Measurements from ENCODE around the gene CSPG4. TPM values are rescaled to one million over a fixed set of nuclear protein-coding genes. Genes with fewer than 3 reads are reported as not detected.

CSPG4 gene
- total and polyA plus RNA-seq, 9 of the 15 experiments (the other 6 are each of a cell fraction or from before 2014, with no cell fraction given) = under 0.01 to 0.07 (median 0.04) TPM; not detected in 5

DNA sequence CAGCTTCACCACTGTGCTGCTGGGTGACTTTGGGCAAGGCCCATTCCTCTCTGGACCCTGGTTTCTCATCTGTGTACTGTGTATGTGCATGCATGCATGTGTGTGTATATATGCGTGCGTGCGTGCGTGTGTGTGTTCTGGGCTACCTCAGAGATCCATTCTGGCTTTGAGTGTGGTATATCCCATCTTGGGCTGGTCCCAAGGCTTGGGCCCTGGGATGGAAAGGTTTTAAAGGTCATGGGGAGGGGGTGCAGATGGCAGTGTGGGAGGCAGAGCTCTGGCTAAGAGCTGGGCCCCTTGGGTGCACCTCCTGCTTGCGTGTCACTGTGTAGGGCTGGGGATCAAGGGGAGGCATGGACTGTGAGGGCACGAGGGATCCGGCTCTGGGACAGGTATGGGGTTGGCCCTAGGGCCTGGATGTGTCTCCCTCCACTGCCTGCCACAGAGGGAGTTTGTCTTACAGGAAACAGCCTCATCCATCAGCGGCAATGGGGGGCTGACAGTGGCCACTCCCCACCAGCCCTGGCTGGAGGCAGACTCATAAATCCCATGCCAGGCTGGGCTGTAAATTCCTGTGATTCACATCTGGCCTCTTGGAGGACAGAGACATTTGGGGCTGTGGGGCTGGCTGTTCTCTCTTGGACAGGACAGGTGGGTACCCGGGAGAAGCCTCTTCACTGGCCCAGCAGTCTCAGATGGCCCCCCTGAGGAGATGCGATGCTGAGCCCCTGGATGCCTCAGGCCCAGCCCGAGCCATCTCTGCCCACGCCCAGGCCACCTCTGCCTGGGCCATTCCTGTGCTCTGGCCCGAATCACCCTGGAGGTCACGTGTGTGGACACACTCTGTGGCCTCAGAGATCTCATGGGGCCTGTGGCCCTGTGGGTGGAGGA, 21.4 kb upstream of the CSPG4 start:
- H3K4me1 ChIP-seq (replicated peaks in 1 of 2; ENCODE audit: control insufficient read depth in 2 of 2, insufficient read depth in 2 of 2, low read length in 2 of 2) = peaks cover 4 to 36% of the 10 kb centered on the region in 2 experiments
- no peaks in the 10 kb centered on the region; the same call in 2 of the 3 replicates for H3K79me2 ChIP-seq (ENCODE audit: control insufficient read depth, insufficient read depth, low read length)
- no peak overlapping the region for H3K4me3 ChIP-seq
- intact Hi-C loops (cut with micrococcal nuclease) = no loop called here
- H3K4me2 ChIP-seq (ENCODE audit: insufficient read depth, low read length) = no peak overlapping the region
- H3K27me3 ChIP-seq (ENCODE audit: control insufficient read depth in 2 of 2, insufficient read depth in 2 of 2, low read length in 2 of 2) = no peaks in the 10 kb centered on the region
- H3K9ac ChIP-seq (ENCODE audit: insufficient read depth in 1 of 2, low read depth in 2 of 2, low read length in 2 of 2) = peak overlapping the region in 1 of 2 experiments; percentile 48; a peak in 2 of 4 replicates
- BruUV-seq (replicated peaks) = no TSS peak
- H3K9me3 ChIP-seq (replicated peaks; ENCODE audit: control insufficient read depth, insufficient read depth, low read depth, low read length) = no peaks in the 10 kb centered on the region
- no peak overlapping the region for H3K27ac ChIP-seq (ENCODE audit: extremely low read depth, low read depth, low read length)
- H2AFZ ChIP-seq (ENCODE audit: low read depth, low read length) = no peak overlapping the region
- ChIA-PET POLR2A (no interaction called here), CTCF (ENCODE audit: low intra/inter-chr PET ratio) (no interaction called here)
- DNase-seq (ENCODE audit: extremely low read depth in 1 of 4, low spot score in 3 of 4) (no peak), ATAC-seq (no peak), FAIRE-seq (no peak)
- H3K36me3 ChIP-seq (ENCODE audit: control insufficient read depth, insufficient read depth, low read length) = no peaks in the 10 kb centered on the region
- H3K9me1 ChIP-seq (ENCODE audit: control insufficient read depth, insufficient read depth, low read length) = no peaks in the 10 kb centered on the region
- in situ Hi-C loops (cut with MboI) = loop anchor here (5.0 kb wide), 2 partner anchors 47 to 58 kb away; no protein-coding TSS in a partner anchor
- 67% methylated on average over 14 of the region's 14 CpGs for WGBS (ENCODE audit: insufficient coverage, low coverage, missing lambda C conversion rate)
- TF ChIP-seq ZNF764 (CRISPR knock-in tag; IDR thresholded peaks at IDR 0.05; ENCODE audit: low read depth) = no peak
- TF ChIP-seq SPI1 (IDR thresholded peaks at IDR 0.05; ENCODE audit: borderline replicate concordance, low read depth, low read length) = no peak
- peaks cover 6% of the 10 kb centered on the region; the same call in 1 of the 2 replicates for H4K20me1 ChIP-seq (replicated peaks; ENCODE audit: control insufficient read depth, insufficient read depth, low read length)
